GM12878 (cell line): ENCODE data around the gene PACS1. TPM values are rescaled to one million over a fixed set of nuclear protein-coding genes. Genes with fewer than 3 reads are reported as not detected.

ENCODE experiments used
- BHLHE40 ChIP-seq, 2 experiments: fragments of 450-650 bp in 1 of 2; IDR thresholded peaks; 2 replicates each; pipeline ENCODE4 v1.6.1; 2011 to 2017; ENCODE audit warnings: low read depth in 2 of 2, borderline replicate concordance in 1 of 2, improper control_type of control experiment in 1 of 2, low read length in 1 of 2, mild to moderate bottlenecking in 1 of 2
- IKZF1 ChIP-seq: fragments of 450-650 bp; conservative IDR thresholded peaks from 2 replicates; pipeline ENCODE4 v1.6.1; 2017; ENCODE audit warnings: antibody characterized with exemption, mild to moderate bottlenecking
- MXI1 ChIP-seq: fragments of 150-350 bp; IDR thresholded peaks from 2 replicates; pipeline ENCODE4 v1.6.1; 2011; ENCODE audit warnings: low read depth, mild to moderate bottlenecking, inconsistent platforms, low read length, improper control_type of control experiment
- NBN ChIP-seq: fragments of 450-650 bp; IDR thresholded peaks from 2 replicates; pipeline ENCODE4 v1.6.1; 2016
- SMARCA5 ChIP-seq: fragments of 450-650 bp; IDR thresholded peaks from 2 replicates; pipeline ENCODE4 v1.6.1; 2017; ENCODE audit warnings: mild to moderate bottlenecking
- STAT1 ChIP-seq: fragments of 450-650 bp; conservative IDR thresholded peaks from 2 replicates; pipeline ENCODE4 v1.6.1; 2014; ENCODE audit warnings: antibody characterized with exemption, mild to moderate bottlenecking
- SUPT20H ChIP-seq: IDR thresholded peaks from 2 replicates; pipeline ENCODE4 v1.6.1; 2011; ENCODE audit warnings: low read depth, mild to moderate bottlenecking, low read length, moderate library complexity, borderline replicate concordance; ENCODE audit not compliant: control insufficient read depth
- polyA plus RNA-seq, 11 experiments: library from polyadenylated mRNA; depleted of rRNA in 4 of 11; unstranded in 6 of 11; stranded (reverse) in 5 of 11; fragments of >200 nt; fragmentation: Nextera tagmentation in 4 of 11; fragmentation: Illumina TruSeq in 1 of 11; extraction: Ambion mirVana in 4 of 11; extraction: Trizol in 1 of 11; gene quantifications; 1 replicate in 1 of 11; 2 replicates in 10 of 11; pipeline versions ENCODE4 v1.2.1 to v1.2.3, GENCODE V29; 2011 to 2016; ENCODE audit warnings: inconsistent platforms in 2 of 11, missing spikeins in 2 of 11, low read depth in 1 of 11
- total RNA-seq, 4 experiments: library from RNA; depleted of rRNA in 3 of 4; stranded (reverse); fragments of >200 nt in 3 of 4; fragmentation: Illumina TruSeq in 1 of 4; extraction: Trizol in 1 of 4; gene quantifications; 2 replicates each; pipeline versions ENCODE4 v1.2.1 to v1.2.3, GENCODE V29; 2013 to 2021
- TF ChIP-seq, protein P1 (sequence below): fragments of 450-650 bp; IDR thresholded peaks from 2 replicates; pipeline ENCODE4 v1.6.1; 2017; ENCODE audit warnings: mild to moderate bottlenecking, moderate library complexity

The PACS1 gene
- total and polyA plus RNA-seq, 10 of the 15 experiments (the other 5 are each of a cell fraction or from before 2014, with no cell fraction given), result 1.1 to 74.3 (median 17.9) TPM

DNA sequence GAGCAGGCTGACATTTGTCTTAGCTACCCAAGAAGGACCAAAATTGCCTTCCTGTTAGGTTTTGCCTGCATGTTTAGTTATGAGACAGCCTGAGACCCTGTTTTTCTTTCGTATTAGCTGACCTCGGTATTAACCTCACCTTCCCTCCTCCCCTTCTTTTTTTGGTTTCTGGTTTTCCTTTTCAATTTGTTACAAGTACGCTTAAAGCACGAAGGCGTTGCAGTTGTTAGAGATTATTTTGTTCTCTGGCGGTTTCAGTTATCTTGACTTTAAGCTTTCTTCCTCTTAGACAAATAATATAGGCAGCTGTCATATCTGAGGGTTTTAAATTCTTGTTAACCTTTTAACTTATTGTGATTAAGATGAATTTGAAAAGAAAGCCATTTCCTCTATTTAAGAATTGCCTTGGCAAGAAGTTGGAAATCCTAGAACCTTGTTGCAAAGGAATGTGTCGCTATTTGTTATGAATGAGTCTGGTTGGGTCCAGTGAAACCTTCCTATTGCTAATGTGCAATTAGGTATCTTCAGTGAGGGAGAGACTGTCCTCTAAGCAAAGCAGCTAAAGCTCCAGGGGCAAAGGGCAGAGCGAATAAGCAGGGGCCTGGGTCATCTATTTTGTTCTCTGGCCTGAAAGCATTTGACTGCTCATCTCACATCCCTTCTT is 45.7 kb downstream of the PACS1 start (continued):
- TF ChIP-seq, protein P1, sequence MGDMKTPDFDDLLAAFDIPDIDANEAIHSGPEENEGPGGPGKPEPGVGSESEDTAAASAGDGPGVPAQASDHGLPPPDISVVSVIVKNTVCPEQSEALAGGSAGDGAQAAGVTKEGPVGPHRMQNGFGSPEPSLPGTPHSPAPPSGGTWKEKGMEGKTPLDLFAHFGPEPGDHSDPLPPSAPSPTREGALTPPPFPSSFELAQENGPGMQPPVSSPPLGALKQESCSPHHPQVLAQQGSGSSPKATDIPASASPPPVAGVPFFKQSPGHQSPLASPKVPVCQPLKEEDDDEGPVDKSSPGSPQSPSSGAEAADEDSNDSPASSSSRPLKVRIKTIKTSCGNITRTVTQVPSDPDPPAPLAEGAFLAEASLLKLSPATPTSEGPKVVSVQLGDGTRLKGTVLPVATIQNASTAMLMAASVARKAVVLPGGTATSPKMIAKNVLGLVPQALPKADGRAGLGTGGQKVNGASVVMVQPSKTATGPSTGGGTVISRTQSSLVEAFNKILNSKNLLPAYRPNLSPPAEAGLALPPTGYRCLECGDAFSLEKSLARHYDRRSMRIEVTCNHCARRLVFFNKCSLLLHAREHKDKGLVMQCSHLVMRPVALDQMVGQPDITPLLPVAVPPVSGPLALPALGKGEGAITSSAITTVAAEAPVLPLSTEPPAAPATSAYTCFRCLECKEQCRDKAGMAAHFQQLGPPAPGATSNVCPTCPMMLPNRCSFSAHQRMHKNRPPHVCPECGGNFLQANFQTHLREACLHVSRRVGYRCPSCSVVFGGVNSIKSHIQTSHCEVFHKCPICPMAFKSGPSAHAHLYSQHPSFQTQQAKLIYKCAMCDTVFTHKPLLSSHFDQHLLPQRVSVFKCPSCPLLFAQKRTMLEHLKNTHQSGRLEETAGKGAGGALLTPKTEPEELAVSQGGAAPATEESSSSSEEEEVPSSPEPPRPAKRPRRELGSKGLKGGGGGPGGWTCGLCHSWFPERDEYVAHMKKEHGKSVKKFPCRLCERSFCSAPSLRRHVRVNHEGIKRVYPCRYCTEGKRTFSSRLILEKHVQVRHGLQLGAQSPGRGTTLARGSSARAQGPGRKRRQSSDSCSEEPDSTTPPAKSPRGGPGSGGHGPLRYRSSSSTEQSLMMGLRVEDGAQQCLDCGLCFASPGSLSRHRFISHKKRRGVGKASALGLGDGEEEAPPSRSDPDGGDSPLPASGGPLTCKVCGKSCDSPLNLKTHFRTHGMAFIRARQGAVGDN, result peak; percentile 22; the same call in 1 of the 2 replicates
- TF ChIP-seq BHLHE40 (IDR thresholded peaks at IDR 0.05; ENCODE audit: borderline replicate concordance in 1 of 2, low read depth in 2 of 2, low read length in 1 of 2) (peak; percentile 12 to 34; a peak in 2 of 4 replicates), SUPT20H (no peak), SMARCA5 (0 out of 2 replicates have a peak, but pooled peaks have one; percentile 19), NBN (peak; percentile 80), IKZF1 (peak; percentile 56; the same call in 1 of the 2 replicates), STAT1 (no peak), MXI1 (0 out of 2 replicates have a peak, but pooled peaks have one; percentile 38)
